Tibial nerve (tissue), 4 donors: ENCODE measurements around the gene MARK4.

Source experiments
- CTCF ChIP-seq, 5 experiments: fragments of 200-600 bp in 3 of 5; fragments of 450-650 bp in 2 of 5; sonication (generic) in 3 of 5; IDR thresholded peaks; one replicate each; pipeline ENCODE4 v1.5.1; 2016 to 2019; ENCODE audit warnings: antibody characterized with exemption in 5 of 5, mild to moderate bottlenecking in 3 of 5, moderate library complexity in 2 of 5
- EP300 ChIP-seq, 2 donors: sonication (generic); formaldehyde crosslinking; IDR thresholded peaks; one replicate each; pipeline ENCODE4 v1.6.1; 2017; ENCODE audit warnings: antibody characterized with exemption in 2 of 2, mild to moderate bottlenecking in 1 of 2
- POLR2A ChIP-seq, 2 donors: fragments of 450-650 bp; IDR thresholded peaks; one replicate each; pipeline ENCODE4 v1.6.1; 2017; ENCODE audit warnings: antibody characterized with exemption in 2 of 2, mild to moderate bottlenecking in 2 of 2, moderate library complexity in 2 of 2

GRCh38 chr19:45311621-45312020, 60.5 kb downstream of the MARK4 start:
- no peak for TF ChIP-seq POLR2A (IDR thresholded peaks at IDR 0.05)
- no peak for TF ChIP-seq CTCF (IDR thresholded peaks at IDR 0.05)
- no peak for TF ChIP-seq EP300 (IDR thresholded peaks at IDR 0.05)
